SKM-1 treated with dmso at 0.1 percent for 144 hours (cell line): ENCODE measurements around the gene HBB.

Source experiments
- DNase-seq: peaks from one replicate; lab custom pipeline; 2025; ENCODE audit not compliant: unreplicated experiment; lab: John Stamatoyannopoulos, UW

HBB gene

DNA sequence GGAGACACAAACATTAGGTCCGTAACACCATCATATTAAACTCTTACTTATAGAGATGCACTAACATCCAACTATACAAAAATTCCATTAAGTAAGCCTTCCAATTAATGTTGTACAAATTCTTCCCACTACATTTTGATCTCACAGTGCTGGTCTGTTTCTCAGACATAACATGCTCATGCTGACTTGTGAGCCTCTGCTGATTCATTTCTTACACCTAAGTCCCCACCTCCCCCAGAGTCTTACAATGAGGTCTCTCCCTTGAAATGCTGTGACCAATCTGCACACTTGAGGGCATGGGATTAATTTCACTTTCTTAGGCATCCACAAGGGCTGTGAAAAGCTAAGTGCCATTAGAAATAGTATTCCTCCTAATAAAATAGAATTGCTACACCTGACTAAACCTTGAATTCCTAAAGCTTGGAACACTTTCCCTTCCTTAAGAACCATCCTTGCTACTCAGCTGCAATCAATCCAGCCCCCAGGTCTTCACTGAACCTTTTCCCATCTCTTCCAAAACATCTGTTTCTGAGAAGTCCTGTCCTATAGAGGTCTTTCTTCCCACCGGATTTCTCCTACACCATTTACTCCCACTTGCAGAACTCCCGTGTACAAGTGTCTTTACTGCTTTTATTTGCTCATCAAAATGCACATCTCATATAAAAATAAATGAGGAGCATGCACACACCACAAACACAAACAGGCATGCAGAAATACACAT, 20.8 kb upstream of the HBB start:
- no peak for DNase-seq

DNA sequence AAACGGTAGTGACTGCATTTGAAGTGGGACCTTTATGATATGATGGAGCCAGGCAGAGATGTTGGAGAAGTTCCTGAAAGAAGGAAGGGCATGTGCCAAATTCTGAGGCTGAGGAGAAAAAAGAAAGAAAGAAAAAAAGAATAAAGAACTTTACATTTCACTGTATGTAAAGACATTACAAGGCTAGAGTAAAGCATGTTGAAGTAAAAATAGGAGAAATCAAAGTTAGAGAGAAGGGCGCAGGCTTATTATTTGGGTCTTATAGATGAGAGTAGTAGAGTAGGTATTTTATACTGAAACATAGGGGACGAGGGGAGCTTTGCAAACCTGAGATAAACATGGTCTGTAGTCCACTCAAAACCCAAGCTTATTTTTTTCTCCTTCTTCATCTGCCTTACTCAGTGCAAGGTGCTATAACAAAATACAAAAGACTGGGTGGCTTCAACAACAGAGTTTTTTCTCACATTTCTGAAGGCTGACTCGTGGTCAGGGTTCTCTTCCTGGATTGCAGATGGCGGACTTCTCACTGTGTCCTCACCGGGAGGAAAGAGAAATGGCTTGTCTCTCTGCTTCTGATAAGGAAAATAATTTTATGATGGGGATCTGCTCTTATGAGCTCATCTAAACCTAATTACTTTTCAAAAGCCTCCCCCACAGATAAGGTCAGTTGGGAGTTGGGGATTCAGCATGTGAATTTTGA, 20.1 kb upstream of the HBB start:
- no peak for DNase-seq

DNA sequence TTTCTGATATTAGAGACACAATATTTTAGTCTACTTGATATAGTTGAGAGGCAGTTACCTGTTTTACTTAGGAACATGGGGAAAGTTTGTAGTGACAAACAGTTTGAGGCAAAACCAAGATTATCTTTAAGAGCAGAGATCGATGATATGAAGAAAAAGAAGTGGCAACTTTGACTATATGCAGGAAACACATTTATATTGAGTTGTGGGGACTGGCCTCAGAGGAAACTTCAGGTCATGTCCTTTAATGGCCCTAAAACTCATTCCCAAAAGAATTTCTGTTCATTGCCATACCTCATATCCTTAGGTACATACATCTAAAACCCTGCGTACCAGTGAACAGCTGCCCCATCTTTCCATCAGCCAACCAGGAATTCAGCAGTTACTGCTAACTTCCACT, 18.3 kb upstream of the HBB start:
- no peak for DNase-seq

DNA sequence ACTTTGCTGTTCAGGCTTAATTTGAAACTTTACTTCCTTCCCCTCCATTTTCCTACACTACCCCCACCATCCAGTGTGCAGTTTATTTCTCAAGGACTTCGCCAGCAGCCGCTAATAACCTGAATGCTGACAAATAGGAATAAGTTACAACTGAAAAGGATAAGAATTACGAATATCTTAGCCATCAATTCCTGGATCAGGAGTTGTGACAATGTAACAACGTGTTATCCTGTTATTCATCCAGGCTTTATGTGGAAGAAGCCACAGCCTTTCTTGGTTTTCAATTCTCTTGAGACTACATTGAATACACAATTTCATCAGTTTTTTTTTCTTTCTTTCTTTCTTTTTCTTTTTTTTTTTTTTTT, 16.9 kb upstream of the HBB start:
- no peak for DNase-seq

DNA sequence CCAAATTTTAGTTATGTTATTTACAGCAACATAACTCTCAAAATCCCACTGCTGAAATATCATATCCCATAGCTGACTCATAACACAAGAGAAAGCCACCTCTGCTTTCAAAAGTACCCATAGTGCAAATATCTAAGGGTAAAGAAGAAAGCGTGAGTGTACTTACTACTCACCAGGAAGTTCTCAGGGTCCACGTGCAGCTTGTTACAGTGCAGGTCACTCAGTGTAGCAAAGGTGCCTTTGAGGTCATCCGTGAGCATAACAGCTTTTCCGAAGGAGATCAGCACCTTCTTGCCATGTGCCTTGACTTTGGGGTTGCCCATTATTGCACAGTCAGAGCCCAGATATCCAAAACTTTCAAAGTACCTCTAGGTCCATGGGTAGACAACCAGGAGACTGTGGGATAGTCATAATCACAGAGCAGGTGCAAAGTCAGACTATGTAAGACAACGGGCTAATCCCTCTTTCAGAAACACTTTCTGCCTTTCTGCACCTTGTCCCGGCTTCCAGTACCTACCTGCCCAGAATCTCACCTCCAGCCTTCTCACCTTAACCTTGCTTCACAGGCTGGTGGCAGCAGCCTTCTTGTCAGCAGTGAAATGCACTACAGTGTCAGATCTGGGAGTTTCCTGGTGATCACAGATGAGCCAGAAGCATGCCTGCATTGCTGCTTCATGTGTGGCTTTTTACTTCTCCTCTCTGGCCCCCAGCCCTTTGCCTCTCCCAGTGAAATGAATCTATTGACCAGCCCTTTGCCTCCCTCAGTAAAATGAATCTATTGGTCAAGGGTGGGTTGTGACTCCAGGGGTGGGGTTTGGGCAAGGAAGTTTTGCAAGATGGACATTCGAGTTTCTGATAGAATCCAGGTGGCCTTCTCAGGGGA, 16.3 kb upstream of the HBB start:
- DNase-seq, result no peak

DNA sequence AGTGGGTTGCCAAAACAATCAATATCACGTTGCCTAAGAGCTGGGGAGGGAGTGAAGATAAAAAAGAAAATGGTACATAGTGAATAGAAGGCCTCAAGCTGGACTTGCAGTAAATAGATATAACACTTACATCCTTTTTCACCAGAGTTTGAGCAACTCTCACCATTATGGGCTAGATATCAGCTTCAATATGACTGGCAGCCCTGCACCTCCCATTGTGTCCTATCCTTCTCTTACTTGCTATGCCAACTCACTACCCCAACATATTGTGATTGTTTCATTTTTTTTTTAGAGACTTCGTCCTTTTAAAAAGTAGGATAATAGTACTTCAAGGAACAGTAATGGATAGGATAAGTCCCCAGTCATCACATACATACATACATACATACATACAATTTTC, 15.3 kb upstream of the HBB start:
- no peak for DNase-seq

DNA sequence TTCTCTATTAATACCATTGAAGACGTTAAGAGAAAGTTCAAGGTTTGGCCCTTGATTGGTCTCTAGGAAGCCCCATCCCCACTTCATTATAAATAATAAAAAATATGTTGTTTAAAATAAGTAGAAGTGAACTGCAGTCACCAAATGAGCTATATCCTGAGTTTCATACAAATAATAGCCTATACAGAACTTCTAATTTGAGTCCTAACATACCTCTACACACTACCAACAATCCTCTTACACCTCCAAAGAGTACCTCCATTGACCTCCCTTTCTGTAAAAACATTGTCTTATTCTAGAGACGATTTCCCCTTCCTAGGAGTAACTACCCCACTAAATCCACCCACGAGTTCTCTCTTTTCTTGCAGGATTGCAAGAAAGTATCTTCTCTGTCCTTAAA, 14.6 kb upstream of the HBB start:
- DNase-seq, result no peak

DNA sequence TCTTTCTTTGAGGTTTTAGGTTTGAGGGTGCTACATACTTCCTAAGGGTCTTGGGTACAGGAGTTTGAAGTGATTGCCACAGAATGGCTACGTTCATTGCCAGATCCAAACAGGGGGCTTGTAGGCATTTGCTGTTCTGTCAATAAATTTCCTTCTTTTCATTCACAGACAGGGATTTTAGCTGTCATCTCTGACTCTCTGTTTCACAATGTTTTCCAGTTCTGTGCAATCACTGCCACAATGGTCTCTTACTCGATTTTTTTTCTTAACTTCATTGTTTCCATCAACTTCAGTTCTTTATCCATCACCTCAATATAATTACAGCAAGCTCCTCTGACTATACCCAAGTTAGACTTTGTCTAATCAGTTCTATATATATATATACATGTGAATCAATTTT, 13.6 kb upstream of the HBB start:
- DNase-seq, result no peak

DNA sequence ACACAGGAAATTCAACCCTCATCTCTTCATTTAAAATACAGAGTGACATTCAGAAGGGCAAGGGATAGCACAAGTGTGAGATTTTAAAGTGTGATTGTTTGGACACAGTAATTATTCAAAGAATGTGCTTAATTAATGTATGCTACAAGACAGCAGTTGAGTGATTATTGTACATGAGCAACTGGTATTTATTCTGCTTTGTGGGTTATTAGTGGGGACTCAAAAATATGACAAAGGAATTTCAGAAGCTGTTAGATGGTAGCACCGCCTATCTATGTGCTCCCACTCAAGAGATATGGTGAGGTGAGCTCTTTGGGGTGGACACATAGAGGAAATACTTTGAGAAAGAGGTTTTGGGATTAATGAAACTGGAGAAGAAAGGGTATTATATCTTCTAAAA, 13.2 kb upstream of the HBB start:
- no peak for DNase-seq

DNA sequence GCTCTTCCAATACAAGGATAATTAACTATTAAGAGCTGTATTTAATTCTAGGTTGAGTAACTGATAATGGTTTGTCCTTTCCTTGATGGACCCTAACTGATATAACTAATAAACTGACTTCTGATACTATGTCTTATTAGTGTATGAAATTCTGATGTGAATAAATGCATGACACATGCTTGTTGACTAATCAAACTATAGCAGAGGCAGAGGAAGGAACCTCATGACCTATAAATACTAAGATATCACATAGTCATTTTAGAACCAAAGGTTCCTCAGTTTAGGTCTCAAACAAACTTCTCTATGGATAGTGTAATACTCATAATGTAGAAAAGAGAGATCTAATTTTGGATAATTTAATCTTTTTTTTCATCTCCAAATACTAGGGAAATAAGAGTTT, 12.2 kb upstream of the HBB start:
- no peak for DNase-seq

DNA sequence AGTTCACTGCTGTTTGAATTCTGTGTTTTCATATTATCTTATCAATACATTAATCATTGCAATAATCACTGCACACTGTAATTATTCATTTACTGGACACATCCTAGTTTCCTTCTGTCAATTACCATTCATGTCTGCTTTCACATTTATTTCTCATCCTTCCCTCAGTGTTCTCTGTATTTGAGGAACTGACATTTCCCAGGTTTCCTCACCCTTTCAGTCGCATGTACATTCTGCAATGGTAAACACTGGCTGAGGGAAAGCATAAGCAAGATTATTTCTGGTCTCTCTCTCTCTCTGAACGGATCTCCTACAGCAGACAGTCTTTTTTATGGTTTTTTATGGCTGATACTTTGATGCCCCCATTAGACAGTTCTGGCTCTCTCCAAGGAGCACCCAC, 11.6 kb upstream of the HBB start:
- peak; percentile 13 for DNase-seq

DNA sequence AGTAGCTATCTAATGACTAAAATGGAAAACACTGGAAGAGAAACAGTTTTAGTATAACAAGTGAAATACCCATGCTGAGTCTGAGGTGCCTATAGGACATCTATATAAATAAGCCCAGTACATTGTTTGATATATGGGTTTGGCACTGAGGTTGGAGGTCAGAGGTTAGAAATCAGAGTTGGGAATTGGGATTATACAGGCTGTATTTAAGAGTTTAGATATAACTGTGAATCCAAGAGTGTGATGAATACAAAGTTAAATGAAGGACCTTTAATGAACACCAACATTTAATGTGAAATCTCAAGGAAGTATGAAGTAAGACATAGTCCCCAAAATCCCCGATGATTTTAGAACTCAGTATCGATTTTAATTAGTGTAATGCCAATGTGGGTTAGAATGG, 10.5 kb upstream of the HBB start:
- DNase-seq, result no peak

DNA sequence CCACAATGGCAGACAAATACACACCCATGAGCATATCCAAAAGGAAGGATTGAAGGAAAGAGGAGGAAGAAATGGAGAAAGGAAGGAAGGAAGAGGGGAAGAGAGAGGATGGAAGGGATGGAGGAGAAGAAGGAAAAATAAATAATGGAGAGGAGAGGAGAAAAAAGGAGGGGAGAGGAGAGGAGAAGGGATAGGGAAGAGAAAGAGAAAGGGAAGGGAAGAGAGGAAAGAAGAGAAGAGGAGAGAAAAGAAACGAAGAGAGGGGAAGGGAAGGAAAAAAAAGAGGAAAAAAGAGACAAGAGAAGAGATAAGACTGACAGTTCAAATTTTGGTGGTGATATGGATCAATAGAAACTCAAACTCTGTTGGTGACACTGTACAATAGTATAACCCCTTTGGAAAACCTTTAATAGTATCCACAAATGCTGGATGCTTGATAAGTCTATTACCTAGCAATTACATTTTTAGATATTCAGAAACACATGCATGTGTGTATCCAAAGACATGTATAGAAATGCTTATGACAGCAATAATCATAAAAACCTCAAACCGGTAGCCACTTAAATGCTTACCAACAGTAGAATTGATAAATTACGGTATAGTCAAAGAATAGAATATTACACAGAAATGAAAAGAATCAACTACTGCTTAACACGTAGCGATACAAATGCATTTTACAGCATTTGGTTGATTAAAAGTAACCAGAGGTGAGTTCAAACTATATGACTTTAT, 8.7 kb upstream of the HBB start:
- DNase-seq, result no peak

DNA sequence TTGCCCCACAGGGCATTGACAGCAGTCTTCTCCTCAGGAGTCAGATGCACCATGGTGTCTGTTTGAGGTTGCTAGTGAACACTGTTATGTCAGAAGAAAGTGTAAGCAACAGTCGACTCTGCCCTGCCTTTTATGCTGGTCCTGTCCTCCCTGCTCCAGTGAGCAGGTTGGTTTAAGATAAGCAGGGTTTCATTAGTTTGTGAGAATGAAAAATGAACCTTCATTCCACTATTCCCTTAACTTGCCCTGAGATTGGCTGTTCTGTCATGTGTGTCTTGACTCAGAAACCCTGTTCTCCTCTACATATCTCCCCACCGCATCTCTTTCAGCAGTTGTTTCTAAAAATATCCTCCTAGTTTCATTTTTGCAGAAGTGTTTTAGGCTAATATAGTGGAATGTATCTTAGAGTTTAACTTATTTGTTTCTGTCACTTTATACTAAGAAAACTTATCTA, 7.5 kb upstream of the HBB start, which contains the start of gene HBD:
Gene HBD, minus strand, starts transcription at position 103 of the 454 bp plus-strand sequence. Its CDS starts 50 bp downstream, at position 53.
- peak; percentile 84 for DNase-seq

DNA sequence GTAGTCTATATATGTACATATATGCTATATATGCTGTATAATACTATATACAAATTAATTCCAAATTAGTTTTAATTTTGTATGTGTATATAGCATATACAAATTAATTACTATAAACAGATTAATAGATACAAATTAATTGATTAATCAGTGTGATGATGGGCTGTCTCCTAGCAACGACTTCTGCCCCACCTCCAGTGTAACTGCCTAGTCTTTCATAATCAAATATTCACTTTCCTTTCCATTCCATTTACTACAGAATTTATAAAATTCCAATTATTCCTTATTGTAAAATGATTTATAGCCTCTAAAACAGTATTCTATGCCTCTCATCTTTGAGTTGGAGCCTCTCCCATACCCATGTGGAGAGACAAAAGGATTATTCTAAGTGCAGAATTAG, 6.4 kb upstream of the HBB start:
- no peak for DNase-seq

DNA sequence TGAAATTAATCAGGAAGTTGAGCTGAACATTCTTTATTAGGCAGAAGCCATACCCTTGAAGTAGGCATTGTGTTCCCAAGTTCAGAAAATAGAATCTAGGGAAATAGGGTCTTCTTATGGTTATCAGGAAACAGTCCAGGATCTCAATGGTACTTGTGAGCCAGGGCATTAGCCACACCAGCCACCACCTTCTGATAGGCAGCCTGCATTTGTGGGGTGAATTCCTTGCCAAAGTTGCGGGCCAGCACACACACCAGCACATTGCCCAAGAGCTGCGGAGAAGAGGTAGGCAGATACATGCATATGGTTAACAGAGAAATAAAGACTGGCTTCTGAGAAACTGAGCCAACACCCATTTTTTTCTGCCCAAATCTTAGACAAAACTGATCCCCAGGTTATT, 6.0 kb upstream of the HBB start:
- DNase-seq, result no peak

DNA sequence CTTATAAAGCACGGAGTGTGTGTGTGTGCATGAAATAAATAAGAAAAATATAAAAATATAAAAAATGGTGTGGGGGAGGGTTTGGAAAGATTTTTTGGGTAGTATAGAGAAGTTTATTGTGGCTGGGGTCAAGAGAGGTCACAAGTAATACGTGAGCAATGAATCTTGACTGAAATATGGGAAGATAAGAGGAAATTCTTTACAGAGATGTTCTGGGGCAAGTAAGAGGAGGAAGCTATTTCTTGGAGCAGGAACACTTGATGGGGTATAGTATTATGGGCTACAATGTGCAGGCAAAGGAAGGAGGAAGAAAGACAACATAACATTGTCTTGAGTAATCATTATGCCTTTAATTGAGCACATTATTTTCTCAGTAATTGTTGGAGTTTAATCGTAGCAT, 5.3 kb upstream of the HBB start:
- peak; percentile 69 for DNase-seq

DNA sequence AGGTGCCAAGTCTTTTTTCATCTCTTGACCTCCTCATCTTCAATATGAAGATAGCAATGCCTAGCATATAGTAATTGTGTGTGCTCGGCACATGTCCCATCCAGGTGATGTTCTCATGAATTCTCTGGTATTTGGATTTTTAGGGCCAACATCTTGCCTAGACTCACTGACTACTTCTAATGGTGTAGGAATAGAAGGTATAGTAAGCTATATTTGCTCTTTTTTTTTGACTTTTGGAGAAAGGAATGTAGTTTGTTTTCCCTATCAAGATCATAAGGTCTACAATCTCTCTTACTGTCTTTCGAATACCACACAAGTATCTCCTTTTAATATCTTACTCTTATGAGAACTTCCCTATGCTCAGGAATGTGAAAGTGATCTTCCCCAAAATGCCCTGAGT, 4.2 kb upstream of the HBB start:
- no peak for DNase-seq

DNA sequence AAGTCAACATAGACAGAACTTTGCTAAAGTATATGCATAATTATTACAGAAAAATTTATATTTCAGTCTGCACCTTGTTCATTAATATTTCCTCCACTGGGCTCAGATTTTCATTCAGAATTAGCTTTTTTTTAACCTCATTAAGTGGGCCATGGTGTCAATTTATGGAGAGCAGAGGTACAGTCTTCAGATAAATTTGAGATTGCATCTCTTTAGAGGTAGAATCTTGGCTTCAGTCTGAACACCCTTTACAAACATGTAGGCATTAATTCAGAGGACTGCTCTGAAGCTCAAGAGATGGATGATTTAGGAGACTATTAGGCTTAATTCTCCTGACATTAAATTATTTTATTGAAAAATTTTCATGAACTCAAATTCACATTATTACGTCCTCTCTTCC, 3.4 kb upstream of the HBB start:
- no peak for DNase-seq

DNA sequence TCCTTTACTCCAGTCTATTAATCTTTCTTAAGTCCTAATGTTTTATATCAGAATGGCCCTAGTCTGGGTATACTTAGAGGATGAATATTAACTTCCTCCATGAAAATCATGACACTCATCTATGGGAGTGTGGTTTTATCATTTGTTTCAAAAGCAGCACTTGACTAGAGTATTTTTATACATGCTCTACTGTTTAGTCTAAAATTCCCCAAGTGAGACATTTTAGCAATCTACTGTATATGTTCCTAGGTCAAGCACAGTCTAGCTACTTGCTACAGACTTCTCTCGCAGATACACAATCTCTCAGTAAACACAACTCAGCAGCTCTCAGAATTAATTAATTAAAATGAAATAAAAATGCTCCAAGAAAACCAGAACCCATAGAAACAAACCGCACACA, 2.9 kb upstream of the HBB start:
- no peak for DNase-seq

DNA sequence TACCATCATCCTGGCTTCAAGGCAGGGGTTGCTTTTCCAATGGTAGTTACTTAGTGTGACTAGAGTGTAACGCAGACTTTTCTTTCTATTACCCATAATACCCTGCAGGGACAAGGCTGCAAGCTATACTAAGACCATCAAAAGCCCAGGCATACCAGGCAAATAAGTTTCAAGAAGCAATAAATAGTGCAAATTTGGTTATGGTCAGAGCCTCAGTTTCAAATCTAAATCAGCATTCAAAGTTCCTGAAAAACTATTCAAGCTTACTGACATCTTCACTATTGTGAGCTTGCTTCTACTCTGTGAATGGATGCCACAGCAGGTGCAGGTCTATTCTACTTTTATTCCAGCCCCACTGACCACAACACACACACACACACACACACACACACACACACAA, 2.5 kb upstream of the HBB start:
- no peak for DNase-seq
